Measurements from ENCODE around the gene IL17RB. TPM values are rescaled to one million over a fixed set of nuclear protein-coding genes. Genes with fewer than 3 reads are reported as not detected.
A peak's percentile ranks its signal among the peaks of the same experiment; 100 is the strongest.

Gene IL17RB
- total RNA-seq, 1 donor from 2014 or later, result 12.4 TPM

DNA sequence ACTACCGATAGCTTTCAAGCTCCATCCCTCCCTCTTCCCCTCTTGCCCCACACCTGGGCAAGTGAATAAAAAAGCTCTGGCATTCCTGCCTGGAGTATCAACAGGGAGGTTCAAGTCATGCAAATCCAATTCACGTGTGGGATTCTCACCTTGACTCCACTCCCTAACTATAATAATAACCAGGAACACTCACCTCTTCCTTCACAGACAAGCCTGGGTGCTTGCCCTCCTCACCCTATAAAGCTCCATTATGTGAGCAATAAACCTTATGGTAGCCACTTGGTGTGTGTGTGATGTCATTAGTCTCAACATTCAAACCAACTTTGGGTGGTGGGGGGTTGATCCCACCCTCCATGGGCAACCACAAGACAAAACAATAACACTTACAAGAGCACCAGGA is 16.8 kb upstream of the IL17RB start:
- ATAC-seq (no peak), DNase-seq (no peak)
- Histone ChIP-seq H3K27me3 (no peaks in the 10 kb centered on the region), H3K27ac (no peak overlapping the region), H3K9me3 (no peaks in the 10 kb centered on the region), H3K4me3 (no peak overlapping the region), H3K4me1 (no peaks in the 10 kb centered on the region), H3K36me3 (no peaks in the 10 kb centered on the region)
- TF ChIP-seq, protein P1, sequence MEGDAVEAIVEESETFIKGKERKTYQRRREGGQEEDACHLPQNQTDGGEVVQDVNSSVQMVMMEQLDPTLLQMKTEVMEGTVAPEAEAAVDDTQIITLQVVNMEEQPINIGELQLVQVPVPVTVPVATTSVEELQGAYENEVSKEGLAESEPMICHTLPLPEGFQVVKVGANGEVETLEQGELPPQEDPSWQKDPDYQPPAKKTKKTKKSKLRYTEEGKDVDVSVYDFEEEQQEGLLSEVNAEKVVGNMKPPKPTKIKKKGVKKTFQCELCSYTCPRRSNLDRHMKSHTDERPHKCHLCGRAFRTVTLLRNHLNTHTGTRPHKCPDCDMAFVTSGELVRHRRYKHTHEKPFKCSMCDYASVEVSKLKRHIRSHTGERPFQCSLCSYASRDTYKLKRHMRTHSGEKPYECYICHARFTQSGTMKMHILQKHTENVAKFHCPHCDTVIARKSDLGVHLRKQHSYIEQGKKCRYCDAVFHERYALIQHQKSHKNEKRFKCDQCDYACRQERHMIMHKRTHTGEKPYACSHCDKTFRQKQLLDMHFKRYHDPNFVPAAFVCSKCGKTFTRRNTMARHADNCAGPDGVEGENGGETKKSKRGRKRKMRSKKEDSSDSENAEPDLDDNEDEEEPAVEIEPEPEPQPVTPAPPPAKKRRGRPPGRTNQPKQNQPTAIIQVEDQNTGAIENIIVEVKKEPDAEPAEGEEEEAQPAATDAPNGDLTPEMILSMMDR (IDR thresholded peaks at IDR 0.05), result no peak
- intact Hi-C loops (cut with DNase I), result no loop called here

DNA sequence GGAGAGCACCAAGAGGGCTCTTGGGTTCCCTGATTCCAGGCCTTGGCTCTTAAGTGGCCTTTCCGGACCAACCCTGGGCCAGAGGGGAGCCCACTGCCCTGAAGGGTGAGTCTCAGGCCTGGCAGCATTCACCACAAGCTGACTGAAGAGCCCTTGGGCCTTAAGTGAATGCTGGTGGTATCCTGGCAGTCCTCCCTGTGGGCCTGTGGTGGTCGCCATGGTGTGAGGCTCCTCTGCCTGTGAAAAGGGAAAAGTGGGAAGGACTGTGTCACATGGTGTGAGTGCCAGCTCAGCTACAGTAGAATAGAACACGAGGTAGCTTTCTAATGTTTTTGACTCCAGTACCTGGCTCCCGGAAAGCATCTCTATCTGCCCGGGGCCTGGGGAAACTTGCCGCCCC is 15.4 kb upstream of the IL17RB start:
- Histone ChIP-seq H3K4me3 (no peak overlapping the region), H3K27me3 (no peaks in the 10 kb centered on the region), H3K9me3 (no peaks in the 10 kb centered on the region), H3K36me3 (no peaks in the 10 kb centered on the region), H3K4me1 (no peaks in the 10 kb centered on the region), H3K27ac (no peak overlapping the region)
- ATAC-seq (no peak), DNase-seq (no peak)
- TF ChIP-seq, protein P1 (IDR thresholded peaks at IDR 0.05), result no peak
- intact Hi-C loops (cut with DNase I), result no loop called here

DNA sequence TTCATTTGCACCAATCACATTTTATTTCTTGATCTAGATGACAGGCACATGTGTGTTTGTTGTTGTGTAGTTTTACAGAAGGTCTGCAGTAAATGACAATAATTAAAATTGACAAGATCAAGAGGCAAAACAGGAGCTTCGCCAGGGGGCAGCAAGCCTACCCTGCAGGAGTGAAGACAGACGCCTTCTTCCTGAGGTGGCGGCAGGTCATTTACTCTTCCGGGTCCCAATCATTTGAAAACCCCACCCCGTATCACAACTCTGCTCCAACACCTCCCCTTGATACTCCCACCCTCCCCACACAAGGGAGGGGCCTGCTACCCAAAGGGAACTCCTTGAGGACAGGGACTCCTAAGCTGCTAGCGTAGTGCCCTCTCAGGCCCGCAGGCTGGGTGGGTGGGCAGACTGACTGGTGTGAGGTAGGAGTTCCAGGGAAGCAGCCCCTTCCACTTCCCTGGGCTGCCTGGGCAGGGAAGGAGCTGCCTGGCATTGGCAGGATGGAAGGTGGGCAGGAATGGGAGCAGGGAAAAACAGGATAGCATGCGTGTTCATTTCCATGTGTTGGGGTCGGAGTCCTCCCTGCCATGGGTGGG is 13.2 kb upstream of the IL17RB start:
- Histone ChIP-seq H3K36me3 (no peaks in the 10 kb centered on the region), H3K4me3 (no peak overlapping the region), H3K4me1 (no peaks in the 10 kb centered on the region), H3K27ac (no peak overlapping the region), H3K27me3 (no peaks in the 10 kb centered on the region), H3K9me3 (no peaks in the 10 kb centered on the region)
- ATAC-seq (no peak), DNase-seq (no peak)
- intact Hi-C loops (cut with DNase I), result no loop called here
- TF ChIP-seq, protein P1 (IDR thresholded peaks at IDR 0.05), result no peak

DNA sequence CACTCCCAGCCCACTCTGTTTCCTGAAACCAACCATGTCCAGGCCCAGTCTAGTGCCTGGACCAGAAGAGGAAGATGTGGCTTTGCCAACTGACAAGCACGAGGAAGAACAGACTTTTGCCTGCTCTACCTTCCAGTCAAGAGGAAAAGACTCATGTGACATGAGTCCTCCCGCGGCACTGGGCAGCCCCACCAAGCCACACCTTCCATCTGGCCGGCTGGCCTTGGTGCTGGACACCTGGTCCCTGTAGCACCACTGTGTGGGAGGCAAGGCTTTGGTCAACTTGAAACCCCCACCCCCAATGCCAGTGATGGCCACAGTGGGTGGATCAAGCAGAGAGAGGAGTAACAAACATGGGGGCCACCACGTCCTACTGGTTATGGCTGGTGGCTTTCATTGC is 12.7 kb upstream of the IL17RB start:
- ATAC-seq (peak; percentile 72), DNase-seq (no peak)
- TF ChIP-seq, protein P1 (IDR thresholded peaks at IDR 0.05), result no peak
- H3K9me3 ChIP-seq, result no peaks in the 10 kb centered on the region
- no peak overlapping the region for H3K4me3 ChIP-seq
- no peaks in the 10 kb centered on the region for H3K27me3 ChIP-seq
- no peaks in the 10 kb centered on the region for H3K4me1 ChIP-seq
- no peaks in the 10 kb centered on the region for H3K36me3 ChIP-seq
- no peak overlapping the region for H3K27ac ChIP-seq
- intact Hi-C loops (cut with DNase I), result no loop called here

DNA sequence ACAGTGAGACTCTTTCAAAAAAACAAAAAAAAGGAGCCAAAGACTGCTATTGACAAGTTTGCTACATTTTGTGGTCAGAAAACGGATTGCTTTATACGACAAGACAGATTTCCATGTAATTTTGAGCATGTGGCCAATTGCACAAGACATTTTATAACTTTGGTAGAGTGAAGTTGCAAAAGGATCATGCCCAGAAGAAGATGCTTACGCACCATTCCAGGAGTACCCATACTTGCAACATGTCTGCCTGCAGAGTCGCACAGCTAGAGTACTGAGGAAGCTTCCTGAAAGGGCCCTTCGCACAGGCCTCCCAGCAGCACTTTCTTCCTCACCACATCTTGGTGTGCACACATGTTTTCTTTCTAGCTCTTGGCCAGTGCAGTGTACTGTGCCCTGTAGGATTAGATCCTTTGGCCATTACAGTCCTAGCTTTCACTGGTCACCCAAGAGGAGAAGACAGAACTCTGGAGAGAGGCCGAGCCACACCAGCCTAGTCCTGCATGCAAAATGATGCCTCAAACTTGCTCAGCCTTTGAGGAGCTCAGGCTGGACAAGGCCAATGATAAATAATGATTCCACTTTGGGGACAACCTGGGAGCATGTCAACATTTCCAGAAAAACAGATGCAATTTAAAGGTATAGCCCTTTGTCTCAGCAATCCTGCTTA is 11.8 kb upstream of the IL17RB start:
- intact Hi-C loops (cut with DNase I), result no loop called here
- Histone ChIP-seq H3K9me3 (no peaks in the 10 kb centered on the region), H3K4me3 (no peak overlapping the region), H3K4me1 (no peaks in the 10 kb centered on the region), H3K27me3 (no peaks in the 10 kb centered on the region), H3K36me3 (no peaks in the 10 kb centered on the region), H3K27ac (no peak overlapping the region)
- ATAC-seq (peak; percentile 68), DNase-seq (no peak)
- TF ChIP-seq, protein P1 (IDR thresholded peaks at IDR 0.05), result no peak
